Measurements from ENCODE around the gene ZMYM5.

GRCh38 chr13:19864024-19864745 lies 736 bp upstream of the ZMYM5 start:
- TF ChIP-seq SUZ12 (IDR thresholded peaks at IDR 0.05; ENCODE audit: extremely low read depth, insufficient read depth, insufficient read length) (no peak), YY1 (IDR thresholded peaks at IDR 0.05; ENCODE audit: insufficient read depth, insufficient read length) (no peak)

All from NT2/D1 (cell line).